OCI-M2 (cell line): ENCODE data around the gene GAB2.
"Not testable (repeated sequence)": the region's sequence is repeated elsewhere in the genome, so short reads cannot be mapped to it uniquely, and the experiment has no call there.

Experiments
- DNase-seq: peaks from one replicate; lab custom pipeline; 2025; ENCODE audit not compliant: unreplicated experiment; lab: John Stamatoyannopoulos, UW

Gene GAB2

DNA sequence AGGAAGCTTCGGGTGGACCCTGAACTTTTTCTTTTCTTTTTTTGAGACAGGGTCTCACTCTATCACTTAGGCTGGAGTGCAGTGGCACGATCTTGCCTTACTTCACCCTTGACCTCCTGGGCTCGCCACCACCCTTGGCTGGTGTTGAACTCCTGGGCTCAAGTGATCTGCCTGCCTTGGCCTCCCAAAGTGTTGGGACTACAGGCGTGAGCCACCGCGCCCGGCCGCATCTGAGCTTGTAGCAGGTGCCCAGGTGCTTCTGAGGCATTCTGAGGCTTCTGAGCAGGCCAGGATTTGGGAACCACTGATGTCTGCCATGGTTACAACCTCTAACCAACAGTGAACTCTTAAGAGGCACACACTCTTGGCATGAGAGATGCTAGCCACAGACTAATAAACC is 223.8 kb downstream of the GAB2 start:
- no peak for DNase-seq

- no peak for DNase-seq
Observed at GRCh38 chr11:78192911-78193351, 224.7 kb downstream of the GAB2 start.

DNA sequence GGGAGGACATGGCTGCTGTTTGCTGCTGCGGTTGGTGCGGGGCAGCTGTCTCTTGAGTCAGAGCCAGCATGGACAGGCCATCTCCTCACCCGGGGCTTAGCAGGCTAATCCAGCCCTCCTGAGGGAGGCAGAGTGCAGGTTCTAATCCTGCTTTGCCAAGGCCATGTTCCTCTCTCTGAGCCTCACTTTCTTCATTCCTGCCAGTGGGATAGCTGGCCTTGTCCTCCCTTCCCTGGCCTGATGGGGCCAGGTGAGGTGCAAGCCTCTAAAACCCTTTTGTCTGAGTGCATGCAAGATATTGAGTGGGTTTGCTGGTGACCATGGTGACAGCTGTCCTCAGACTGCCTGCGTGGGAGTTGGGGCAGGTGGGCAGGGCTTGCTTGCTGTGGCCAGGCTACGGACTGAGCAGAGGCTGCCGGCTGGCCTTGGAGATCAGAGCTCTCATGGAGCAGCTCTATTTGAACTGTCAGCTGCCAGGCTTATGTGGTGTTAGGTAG is 225.3 kb downstream of the GAB2 start:
- no peak for DNase-seq

GRCh38 chr11:78190871-78191538 is 226.6 kb downstream of the GAB2 start:
- DNase-seq, result no peak

- no peak for DNase-seq
Observed at GRCh38 chr11:78190374-78190773, 227.2 kb downstream of the GAB2 start.

- DNase-seq, result no peak
Observed at GRCh38 chr11:78189851-78190250, 227.8 kb downstream of the GAB2 start.

GRCh38 chr11:78189174-78189724 is 228.4 kb downstream of the GAB2 start:
- no peak for DNase-seq

DNA sequence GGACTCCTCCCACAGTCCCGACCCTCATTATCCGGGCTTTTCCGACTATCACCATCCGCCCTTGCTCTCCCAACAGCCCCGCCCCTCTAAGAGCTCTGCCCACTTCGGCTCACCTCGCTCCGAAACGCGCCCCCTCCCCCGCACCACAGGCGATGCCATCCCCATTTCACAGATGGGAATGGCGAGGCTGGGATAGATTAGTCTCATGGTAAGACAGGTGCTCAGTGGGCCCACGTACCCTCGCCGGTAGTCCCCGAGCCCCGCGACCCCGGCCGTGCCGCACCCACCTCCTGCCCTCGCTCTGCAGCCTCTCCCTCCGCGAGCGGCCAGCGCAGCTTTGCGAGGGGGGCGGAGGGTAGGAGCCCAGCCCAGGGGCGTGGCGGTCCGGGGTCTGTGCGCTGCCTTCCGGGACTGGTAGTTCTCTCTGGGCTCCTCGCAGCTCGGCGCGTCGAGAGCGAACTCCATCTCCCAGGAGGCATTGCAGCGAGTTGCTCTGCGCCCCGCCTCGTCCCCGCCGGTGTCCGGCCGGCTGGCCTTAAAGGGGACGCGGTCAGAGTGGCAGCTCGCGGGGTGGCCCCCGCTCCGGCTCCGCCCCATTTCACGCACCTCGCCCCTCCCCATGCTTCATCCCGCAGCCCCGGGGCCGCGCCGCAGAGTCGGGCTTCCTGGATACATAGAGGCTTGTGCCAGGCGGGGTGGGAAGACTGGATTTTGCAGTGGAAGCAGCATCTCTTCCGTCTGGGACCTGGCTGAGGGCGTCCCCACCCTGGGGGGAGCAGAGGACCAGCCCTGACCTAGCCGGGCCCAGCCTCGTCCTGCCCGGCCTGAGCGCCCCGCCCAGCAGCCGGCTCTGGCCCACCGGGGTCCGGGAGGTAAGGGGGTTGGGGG is 229.1 kb downstream of the GAB2 start, which contains the start of the genes KCTD21 and USP35:
Gene KCTD21, minus strand, starts transcription at position 341 of the 888 bp plus-strand sequence. CDS start 14,072 bp downstream, outside the sequence.
Gene USP35, plus strand, starts transcription at position 634 of the 888 bp plus-strand sequence. CDS start 7,327 bp downstream, outside the sequence.
- DNase-seq, result peak; percentile 50

DNA sequence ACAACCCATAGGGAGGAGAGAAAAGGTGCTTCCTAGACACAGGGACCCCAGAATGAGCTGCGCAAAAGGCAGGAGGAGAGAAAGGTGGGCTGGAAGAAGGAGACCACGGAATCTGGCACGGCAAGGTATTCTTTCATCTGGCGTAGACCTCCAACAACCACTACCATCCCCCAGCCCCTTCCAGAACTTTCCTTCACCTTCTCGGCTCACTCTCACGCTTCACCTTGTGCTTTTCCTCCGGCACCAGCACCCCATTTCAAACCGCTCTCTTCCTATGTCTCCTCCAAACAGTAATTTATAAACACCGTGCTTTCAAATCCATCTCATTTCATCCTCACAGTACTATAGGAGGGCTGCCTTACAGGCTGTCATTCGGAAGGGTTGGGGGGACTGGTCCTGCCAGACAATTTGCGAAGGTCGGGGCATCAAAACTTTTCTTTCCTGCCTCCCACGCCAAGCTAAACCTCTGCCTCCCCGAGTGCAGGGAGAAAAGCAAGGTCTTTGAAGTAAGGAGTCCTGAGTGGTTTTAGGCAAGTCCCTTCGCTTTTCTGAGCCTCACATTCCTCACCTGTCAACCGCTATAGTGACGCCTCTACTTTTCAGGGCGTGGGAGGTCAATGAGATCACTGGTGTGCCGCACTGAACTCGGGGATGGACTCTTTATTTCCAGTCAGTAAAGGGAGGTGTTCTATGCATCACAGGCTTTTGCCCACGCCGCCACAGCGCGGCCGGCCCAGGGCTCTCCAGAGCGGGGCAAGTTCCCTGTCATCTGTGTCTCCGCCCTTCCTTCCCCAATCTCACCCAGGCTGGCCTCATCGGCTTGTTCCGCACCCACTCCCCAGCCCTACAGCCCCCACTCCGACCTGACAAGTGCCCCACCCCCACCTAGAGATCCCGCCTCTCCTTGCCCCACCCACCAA is 230.0 kb downstream of the GAB2 start:
- DNase-seq, result no peak

GRCh38 chr11:78181185-78181584 is 236.4 kb downstream of the GAB2 start:
- no peak for DNase-seq

DNA sequence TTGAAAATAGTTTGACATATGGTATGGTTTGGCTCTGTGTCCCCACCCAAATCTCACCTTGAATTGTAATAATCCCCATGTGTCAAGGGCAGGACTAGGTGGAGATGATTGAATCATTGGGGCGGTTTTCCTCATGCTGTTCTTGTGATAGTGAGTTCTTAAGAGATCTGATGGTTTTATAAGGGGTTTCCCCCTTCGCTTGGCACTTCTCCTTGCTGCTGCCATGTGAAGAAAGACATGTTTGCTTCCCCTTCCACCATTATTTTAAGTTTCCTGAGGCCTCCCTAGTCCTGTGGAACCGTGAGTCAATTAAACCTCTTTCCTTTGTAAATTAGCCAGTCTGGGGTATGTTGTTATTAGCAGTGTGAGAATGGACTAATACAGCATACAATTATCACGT is 236.9 kb downstream of the GAB2 start:
- no peak for DNase-seq

DNA sequence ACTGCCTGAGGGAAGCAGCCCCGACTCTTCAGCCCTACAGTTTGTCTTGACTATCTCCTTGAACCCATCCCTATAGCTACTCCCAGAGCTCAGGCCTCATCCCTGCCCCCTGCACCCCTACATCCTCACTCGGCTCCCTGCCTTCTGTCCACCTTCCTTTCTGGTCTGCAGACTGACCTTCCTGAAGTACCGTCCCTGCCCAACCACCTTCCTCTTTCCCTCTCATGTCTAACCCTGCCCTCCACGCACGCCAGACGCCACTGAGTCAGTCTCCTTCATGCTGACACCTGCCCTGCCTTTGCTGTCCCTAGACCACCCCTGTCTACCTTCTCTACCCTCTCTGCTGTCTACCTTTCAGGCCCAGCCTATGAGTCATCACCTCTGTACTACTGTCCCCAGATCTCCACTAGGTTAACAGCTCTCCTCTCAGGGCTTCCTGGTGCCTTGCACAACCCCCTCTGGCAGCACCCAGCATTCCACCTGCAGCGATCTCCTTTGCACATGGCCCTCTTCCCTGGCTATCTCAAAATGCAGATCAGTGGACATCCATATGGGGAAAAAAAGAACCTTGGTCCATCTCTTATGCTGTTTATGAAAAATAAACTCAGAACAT is 238.1 kb downstream of the GAB2 start:
- no peak for DNase-seq

GRCh38 chr11:78177216-78177615 is 240.4 kb downstream of the GAB2 start:
- DNase-seq, result no peak

DNA sequence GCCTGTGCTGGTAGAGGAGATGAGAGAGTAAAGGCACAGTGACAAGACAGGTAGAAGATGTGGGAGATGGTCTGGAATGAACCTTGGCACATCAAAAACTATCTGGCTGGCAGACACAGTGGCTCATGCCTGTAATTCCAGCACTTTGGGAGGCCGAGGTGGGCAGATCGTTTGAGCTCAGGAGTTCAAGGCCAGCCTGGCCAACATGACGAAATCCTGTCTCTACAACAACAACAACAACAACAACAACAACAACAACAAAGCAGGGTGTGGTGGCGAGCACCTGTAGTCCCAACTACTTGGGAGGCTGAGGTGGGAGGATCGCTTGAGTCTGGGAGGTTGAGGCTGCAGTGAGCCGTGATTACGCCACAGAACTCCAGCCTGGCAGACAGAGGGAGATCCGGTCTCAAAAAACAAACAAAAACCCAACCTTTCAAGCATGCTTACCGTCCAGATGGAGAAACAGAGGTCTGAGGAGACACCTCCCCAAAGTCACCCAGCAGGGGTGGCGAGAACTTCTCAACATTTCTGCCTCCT is 240.9 kb downstream of the GAB2 start:
- DNase-seq, result no peak

GRCh38 chr11:78175862-78176261 is 241.8 kb downstream of the GAB2 start:
- DNase-seq, result not testable (repeated sequence)

GRCh38 chr11:78171951-78172350 is 245.7 kb downstream of the GAB2 start:
- no peak for DNase-seq

DNA sequence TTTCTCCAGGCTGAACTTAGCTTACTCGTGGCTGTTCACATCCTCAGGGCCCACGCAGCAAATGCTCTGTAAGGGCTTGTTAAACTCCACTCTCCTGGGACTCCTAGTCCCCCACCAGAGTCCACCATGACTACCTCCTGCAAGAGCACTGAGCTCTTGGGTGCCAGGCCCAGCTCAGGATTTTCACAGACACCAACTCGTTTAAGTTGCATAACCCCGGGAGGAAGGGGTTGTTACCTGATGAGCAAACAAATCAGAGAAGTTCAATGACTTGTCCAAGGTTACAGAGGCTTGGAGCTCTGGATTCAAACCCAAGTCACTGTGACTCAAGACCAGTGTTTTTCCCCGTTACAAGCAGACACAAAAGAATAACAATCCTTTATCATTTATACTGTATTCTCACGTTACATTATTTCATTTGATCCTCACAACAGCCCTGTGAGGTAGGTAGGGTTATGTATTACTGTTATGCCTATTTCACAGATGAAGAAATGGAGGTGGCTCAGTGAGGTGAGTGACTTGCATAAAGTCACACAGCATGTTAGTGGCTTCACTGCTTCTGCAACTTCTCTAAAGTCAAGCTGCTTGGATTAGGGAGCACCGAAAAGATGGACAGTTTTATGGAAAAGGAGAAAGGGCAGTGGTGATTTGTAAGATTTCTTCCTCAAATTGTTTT is 246.6 kb downstream of the GAB2 start:
- no peak for DNase-seq

GRCh38 chr11:78170413-78170812 is 247.2 kb downstream of the GAB2 start:
- DNase-seq, result no peak
